NOMO-1 treated with dmso at 0.1 percent for 144 hours (cell line): ENCODE measurements around the gene FNBP1L.
"Not testable (repeated sequence)": the region's sequence is repeated elsewhere in the genome, so short reads cannot be mapped to it uniquely, and the experiment has no call there.

Experiments used
- DNase-seq: peaks from one replicate; lab custom pipeline; 2025; ENCODE audit not compliant: unreplicated experiment; lab: John Stamatoyannopoulos, UW

Gene FNBP1L

DNA sequence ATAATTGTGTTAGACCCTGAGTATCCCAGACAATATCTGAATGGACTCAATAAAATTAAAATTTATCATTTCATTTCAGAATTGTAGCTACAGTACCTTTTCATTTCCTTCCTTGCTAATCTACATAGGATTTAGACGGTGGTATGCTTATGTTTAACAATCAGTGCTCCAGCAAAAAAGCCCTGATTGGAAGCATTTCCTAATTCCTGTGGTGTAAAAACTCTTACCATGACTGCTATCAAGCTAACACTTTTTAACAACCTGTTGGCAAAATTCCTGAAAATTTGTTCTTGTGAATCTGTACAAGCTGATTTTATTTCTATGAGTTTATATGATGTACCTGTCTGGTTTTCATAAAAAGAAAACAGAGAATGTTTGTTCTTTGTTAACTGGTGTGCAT is 5.2 kb upstream of the FNBP1L start:
- no peak for DNase-seq

DNA sequence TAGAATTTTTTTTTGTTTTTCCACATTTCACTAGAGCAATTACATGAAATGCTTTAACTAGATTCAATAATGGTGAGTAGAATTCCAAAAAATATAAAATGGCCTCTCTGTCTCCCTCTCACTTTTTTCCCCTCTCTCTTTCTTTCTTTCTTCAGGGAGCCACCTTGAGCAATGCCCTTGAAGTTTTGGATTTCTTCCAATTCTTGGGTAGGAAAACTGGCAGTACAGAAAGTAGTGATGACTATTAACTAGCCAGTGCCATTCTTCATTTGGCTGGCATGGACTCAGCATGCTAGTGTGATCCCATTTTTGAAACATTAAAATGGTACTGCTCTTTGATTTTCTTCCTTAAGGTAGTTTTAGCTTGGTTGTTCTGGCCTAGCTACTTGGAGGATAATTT is 4.5 kb upstream of the FNBP1L start:
- DNase-seq = no peak

DNA sequence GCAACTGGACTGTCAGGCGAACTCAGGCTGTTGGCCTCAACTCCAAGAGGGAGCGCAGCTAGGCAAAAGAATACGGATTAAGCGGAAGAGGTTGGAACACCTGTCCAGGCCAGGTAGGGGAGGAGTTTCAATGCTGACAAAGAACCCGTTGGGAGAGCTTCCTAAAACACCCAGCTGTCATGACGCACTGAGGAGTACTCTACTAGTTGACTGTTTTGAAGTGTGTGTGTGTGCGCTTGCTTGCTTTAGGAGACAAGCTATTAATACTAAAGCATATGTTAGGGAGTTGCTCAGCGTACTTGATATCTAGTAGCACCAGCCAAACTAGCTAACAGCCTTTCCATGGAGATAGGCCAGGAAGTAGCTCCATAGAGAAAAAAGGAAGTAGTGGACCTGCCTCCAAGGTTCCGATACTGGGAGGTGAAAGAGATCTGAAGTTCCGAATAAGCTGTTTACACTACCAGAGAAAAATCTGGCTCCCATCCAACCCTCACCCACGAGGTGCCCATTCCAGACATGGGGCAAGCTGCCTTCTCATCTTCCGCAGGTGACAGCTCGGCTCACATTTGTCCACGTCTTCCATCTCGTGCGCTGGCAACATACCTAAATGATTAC is 974 bp upstream of the FNBP1L start:
- no peak for DNase-seq

DNA sequence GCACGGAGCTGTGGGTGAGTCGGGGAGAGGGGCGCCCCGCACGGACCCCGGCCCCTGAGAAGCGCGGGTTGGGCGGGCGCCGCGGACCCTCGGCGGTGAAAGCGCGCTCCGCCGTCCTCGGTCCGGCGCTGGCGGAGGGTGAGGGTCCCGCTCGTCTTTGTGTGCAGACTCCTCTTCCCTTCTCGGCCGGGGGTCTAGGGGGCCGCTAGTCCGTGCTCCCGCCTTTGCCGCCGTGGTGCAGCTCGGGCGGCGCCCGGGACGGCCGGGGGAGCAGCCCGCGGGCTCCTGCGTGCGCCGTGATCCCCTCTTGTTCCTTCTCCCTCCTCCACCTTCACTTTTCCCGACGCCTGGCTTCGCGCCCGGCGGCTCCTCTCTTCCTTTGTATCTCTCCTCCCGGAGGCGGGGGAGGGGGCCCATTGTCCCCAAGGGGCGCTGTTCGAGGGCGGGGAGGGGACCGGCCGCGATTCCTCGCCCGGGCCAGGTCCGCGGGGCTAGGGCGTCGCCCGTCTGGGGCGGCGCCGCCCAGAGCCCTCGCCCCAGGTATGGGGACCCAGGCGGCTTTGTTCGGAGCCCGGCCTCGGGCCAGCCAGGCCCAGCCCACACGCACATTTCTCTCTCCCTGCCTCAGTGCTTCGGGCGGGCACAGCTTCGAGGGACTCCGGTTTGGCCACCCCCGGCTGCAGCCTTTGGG is 519 bp downstream of the FNBP1L start:
- DNase-seq = no peak

DNA sequence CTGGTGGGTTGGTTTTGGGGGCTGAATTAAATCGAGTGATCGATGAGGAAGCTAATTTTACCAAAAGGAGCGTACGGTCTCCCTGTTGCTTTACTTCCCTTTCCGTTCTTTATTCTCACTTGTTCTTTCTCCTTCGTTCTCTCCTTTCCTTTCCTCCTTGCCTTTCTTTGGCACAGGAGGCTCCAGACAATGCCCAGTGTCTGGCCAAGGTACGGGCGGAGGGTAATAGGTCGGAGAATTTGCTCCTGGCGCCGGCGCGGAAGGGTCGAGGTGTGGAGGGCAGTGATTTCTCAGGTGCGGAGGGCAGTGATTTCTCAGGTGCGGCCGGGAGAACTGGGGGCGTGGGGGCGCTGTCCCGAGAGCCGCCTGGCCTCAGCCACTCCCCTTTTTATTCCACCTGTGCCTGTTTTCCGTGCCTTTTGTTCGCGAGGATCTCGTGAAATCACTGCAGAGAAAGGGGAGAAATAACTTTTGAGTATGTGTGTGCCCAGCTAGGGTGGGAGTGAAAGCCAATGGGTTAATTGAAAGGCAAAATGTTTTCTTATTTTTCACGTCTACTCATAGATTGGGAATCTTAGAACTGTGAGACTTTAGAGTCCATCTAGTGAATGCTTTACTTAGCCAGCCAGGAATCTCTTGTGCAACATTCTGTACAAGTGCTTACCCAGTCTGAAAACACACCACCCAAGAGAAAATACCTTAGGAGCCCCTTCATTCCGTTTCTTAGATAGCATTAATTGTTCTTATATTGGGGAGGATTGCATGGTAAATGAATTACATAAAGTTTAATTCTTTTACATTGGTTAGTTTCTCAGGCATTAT is 1.3 kb downstream of the FNBP1L start:
- no peak for DNase-seq

DNA sequence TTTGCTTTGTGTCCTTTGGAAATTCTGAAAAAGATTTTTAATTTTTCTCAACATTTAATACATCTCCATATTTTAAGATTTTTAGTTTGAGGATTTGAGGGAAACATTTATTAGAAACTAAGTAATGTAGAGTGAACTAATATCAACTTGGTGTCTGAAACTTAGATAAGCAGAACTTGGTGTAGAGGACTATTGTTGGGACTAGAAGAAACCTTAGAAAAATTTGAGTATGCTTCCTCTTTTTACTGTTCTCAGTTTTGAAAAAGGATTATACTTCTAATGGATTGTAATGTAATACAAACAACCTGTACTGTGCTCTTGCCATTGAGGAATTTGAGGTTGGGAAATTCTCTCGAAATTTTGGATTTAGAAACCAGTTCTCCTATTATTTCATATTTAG is 2.4 kb downstream of the FNBP1L start:
- no peak for DNase-seq

DNA sequence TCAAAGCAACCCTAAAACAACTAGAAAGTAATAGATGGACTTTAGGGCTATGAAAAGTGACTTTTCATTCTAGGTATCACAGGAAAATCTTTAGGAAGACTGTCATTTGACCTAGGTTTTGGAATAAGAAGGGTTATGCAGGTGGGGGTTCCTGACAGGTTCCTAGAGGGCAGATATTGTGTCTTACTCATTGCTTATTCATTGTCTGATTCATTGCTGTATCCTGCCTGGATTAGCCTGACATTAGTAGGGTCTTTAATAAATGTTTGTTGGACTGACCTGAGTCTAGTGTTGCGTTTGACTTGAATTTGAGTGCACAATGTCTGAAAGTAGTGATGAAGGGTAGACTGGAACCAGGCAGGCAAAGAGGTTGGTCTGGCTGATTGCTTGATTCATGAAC is 6.0 kb downstream of the FNBP1L start:
- DNase-seq = no peak

DNA sequence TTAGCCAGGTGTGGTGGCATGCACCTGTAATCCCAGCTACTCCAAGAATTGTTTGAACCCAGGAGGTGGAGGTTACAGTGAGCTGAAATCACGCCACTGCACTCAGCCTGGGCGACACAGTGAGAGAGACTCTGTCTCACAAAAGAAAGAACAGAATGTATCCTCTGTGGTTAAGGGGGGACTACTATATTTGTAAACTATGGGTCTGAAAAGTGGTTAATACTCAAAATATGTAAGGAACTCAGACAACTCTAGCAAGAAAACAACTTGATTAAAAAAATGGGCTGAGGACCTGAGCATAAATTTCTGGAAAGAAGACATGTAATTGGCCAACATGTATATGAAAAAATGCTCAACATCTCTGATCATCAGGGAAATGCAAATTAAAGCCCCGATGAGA is 11.2 kb downstream of the FNBP1L start:
- DNase-seq = no peak

DNA sequence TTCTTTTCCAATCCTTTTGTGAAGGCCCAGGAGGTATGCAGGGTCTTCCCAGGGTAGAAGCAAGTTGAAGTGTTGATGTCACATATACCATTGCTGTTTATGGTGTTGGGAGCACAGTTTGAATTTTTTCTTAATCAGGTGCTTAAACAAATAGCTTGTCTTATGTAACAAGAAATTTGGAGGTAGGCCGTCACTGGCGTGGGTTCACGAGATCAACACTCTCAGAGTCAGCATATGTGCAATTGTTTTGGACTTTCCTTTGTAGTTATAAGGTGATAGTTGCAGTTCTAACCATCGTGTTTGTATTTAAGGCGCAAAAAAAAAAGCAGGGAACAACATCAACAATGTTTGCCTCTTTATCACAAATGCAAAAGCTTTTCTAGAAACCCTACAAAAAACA is 13.3 kb downstream of the FNBP1L start:
- DNase-seq = no peak

DNA sequence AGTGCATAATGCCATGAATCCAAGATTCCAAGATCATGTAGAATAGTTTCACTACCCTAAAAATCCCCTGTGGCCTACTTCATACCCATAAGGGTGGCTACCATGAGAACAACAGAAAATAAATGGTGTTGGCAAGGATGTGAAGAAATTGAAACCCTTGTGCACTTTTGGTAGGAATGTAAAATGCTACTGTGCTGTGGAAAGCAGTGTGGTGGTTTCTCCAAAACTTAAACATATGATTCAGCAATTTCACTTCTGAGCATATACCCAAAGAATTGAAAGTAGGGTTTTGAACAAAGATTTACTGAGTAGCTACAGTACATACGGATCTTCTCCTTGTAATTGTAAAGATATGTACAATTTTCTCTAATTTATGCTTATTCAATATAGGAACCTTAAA is 16.0 kb downstream of the FNBP1L start:
- DNase-seq = no peak

DNA sequence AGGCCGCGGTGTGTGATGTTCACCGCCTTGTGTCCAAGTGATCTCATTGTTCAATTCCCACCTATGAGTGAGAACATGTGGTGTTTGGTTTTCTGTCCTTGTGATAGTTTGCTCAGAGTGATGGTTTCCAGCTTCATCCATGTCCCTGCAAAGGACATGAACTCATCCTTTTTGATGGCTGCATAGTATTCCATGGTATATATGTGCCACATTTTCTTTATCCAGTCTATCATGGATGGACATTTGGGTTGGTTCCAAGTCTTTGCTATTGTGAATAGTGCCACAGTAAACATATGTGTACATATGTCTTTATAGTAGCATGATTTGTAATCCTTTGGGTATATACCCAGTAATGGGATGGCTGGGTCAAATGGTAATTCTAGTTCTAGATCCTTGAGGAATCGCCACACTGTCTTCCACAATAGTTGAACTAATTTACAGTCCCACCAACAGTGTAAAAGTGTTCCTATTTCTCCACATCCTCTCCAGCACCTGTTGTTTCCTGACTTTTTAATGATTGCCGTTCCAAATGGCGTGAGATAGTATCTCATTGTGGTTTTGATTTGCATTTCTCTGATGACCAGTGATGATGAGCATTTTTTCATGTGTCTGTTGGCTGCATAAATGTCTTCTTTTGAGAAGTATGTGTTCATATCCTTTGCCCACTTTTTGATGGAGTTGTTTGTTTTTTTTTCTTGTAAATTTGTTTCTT is 17.6 kb downstream of the FNBP1L start:
- DNase-seq = not testable (repeated sequence)

DNA sequence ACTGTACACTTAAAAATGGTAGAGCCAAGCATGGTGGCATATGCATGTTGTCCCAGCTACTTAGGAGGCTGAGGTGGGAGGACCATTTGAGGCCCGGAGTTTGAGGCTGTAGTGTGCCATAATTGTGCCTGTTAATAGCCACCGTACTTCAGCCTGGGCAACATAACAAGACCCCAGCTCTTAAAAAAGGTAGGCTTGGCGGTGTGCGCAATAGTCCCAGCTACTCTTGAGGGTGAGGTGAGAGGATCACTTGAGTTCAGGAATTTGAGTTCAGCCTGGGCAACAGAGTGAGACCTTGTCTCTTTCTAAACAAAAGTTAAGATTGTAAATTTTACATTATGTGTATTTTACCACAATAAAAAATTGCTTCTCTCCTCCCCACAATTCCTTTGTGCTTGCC is 19.7 kb downstream of the FNBP1L start:
- DNase-seq = no peak

DNA sequence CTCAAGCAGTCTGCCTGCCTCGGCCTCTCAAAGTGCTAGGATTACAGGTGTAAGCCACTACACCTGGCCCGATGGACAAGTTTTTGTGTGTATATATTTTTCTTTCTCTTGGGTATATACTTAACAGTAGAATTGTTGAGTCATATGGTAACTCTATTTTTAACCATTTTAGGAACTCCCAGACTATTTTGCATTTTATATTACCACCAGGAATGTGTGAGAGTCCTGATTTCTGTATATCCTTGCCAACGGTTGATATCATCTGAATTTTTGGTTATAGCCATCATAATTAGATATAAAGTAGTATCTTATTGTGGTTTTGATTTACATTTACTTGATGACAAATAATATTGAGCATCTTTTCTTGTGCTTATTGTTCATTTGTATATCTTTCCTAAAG is 20.7 kb downstream of the FNBP1L start:
- DNase-seq = no peak

DNA sequence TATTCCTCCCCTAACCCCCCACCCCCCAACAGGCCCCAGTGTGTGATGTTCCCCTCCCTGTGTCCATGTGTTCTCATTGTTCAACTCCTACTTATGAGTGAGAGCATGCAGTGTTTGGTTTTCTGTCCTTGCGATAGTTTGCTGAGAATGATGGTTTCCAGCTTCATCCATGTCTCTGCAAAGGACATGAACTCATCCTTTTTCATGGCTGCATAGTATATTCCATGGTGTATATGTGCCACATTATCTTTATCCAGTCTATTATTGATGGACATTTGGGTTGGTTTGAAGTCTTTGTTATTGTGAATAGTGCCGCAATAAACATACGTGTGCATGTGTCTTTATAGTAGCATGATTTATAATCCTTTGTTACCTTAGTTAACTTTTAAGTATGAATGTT is 21.3 kb downstream of the FNBP1L start:
- DNase-seq = not testable (repeated sequence)

DNA sequence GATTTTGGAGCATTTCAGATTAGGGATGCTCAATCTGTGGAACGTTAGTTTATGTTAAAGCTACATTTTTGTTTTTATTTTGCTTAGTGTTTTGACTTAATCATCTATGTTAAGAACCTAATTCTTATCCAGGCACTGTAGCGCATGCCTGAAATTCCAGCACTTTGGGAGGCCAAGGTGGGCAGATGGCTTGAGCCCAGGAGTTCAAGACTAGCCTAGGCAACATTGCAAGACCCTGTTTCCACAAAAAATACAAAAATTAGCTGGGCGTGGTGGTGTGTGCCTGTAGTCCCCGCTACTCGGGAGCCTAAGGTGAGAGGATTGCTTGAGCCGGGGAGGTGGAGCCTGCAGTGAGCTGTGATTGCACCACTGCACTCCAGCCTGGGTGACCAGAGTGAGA is 23.4 kb downstream of the FNBP1L start:
- DNase-seq = no peak

DNA sequence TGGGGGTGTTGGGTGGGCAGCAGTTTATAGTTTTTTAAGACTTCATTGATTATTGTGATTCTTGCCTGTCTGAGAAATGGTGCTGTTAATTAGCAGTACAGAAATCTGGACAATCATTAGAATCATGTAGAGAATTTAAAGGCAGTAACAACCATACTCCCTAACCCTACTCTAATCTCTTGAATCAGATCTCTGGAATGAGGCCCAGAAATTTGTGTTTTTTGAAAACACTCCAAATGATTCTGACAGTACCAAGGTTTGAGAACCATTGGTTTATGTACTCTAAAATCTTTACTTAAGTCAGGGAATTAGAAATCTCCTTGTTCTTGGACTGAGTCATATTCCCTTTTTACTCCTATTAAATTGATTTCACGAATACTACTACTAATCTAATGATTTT is 24.0 kb downstream of the FNBP1L start:
- DNase-seq = no peak

DNA sequence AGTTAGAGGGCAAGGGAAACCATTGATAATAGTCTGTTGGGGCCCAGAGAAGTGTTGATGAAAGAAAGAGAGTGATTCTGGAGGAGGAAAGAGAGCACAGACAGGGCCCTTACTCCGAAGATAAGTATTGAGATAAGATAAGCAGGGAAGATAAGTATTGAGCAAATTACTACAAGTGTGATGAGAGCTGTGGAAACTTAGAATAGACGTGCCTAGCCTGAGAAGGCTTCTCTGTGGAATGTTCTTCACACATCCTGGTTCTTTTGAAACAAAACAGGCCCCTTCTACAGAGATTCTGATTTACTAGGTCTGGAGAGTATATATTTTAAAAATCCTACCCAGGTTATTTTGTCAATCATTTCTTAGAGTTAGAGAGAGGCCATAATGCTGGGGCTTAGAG is 26.4 kb downstream of the FNBP1L start:
- no peak for DNase-seq

DNA sequence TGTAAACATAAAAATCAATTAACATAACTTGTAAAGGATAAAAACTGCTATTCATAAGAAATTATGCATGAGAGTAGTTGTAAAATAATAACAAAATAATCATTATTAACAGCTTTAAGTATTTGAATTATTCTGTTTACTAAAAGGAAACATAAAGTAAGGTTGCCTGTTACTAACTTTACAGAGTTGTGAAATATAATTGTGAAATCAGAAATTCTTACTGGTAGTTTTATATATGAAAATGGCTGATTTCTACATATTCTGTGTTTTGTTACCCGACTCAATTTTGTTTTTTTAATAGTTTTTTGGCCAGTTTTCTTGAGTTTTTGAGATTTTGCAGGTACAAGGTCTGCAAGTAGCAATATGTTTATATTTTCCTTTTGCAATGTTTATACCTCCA is 27.8 kb downstream of the FNBP1L start:
- DNase-seq = no peak

DNA sequence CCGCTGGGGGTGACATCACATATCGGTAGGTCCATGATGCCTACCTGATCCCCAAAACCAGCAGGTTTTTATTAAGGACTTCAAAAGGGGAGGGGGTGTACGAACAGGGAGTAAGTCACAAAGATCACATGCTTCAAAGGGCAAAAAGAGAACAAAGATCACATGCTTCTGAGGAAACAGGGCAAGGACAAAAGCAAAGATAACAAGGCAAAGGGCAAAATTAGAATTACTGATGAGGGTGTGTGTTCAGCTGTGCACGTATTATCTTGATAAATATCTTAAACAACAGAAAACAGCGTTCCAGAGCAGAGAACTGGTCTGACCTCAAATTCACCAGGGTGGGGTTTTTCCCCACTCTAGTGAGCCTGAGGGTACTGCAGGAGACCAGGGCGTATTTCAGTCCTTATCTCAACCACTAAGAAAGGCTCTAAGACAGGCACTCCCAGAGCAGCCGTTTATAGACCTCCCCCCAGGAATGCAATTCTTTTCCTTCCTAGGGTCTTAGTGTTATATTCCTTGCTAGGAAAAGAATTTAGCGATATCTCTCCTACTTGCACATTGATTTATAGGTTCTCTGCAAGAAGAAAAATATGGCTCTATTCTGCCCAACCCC is 31.3 kb downstream of the FNBP1L start:
- DNase-seq = not testable (repeated sequence)

DNA sequence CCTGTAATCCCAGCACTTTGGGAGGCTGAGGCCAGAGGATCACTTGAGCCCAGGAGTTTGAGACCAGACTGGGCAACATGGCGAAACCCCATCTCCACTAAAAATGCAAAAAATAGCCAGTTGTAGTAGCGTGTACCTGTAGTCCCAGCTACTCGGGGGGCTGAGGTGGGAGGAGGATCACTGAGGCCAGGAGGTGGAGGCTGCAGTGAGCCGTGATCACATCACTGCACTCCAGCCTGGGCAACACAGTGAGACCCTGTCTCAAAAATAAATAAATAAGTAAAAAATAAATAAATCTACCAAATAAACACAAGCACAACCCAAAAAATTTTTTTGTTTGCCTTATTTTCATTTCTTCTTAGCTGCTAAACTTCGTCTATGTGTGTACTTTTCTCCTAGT is 34.0 kb downstream of the FNBP1L start:
- DNase-seq = not testable (repeated sequence)

DNA sequence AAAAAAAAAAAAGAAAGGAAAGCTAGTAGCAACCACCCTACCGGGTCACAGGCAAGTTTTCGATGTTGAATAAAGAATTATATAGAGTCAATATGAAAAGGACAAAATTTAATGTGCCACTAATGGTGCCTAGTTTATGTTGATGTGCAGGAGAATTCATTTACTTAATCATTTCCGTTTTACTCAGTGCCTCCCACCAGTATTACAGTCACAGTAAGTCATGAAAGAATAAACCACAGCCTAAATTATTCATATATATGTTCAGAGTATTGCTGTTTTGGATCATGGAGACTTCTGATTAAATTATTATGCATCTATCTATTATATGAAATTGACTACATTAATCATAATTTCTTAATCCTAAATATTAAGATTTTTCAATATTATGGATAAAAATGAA is 35.3 kb downstream of the FNBP1L start:
- DNase-seq = no peak
